Measurements from ENCODE around the gene RETREG1.

GRCh38 chr5:16654647-16655334, 38.0 kb upstream of the RETREG1 start:
- no peak for TF ChIP-seq CTCF (conservative IDR thresholded peaks at IDR 0.05; ENCODE audit: low read length)
- TF ChIP-seq EZH2phosphoT487 (IDR thresholded peaks at IDR 0.05; ENCODE audit: borderline replicate concordance) = no peak
